GM19099 (cell line): Measurements from ENCODE around the gene F12.
A peak's percentile ranks its signal among the peaks of the same experiment; 100 is the strongest.

Experiments
- POLR2A ChIP-seq: IDR thresholded peaks from 3 replicates; pipeline ENCODE4 v1.6.1; 2011; ENCODE audit warnings: low read depth; ENCODE audit not compliant: insufficient read length; ENCODE audit errors: extremely low read depth

The F12 gene

GRCh38 chr5:177414481-177414880 is 5.1 kb upstream of the F12 start:
- no peak for TF ChIP-seq POLR2A

DNA sequence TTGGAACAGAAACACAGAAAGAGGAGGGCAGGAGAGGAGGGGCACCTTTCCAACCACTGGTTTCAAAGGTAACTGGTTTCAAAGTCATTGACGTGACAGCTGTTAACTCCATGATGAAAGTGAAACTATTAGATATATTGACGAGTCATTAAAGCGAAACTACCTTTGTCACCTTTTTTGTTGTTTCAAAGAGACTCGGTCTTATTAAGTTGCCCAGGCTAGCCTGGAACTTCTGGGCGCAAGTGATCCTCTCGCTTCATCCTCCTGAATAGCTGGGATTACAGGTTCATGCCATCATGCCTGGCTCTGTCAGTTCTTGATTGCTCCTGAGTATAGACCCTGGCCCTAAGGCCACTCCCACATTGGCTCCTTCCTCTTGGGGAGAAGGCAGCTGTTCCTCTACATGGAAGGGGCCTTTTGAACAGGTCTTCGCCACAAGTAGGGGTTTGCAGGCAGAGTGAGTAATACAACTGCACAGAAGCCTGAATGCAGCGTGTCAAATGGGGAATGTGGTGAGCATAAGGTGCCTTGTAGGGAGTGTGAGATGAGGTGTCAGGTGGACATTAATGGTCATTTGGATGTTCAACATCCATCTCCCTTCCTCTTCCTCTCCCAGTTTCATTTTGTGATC is 3.4 kb upstream of the F12 start:
- peak; percentile 13 for TF ChIP-seq POLR2A

DNA sequence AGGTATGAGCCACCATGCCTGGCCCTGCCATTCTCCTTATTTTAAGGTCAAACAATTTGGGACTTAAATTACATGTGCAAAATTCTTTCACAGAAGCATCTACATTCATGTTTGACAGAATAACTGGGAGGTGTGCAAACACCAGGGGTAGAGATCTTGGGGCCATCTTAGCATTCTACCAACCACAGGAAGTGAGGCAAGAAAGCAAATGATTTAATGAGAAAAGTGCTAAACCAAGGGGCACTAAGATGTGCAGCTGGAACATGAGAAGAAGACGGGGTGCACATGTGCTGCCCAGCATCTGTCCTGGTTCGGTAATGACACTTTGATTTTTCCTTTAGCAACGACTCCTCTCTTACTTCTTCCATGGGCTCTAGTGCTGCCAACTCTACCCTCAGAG is 1.2 kb upstream of the F12 start:
- no peak for TF ChIP-seq POLR2A

GRCh38 chr5:177405805-177406204 is 3.6 kb downstream of the F12 start:
- TF ChIP-seq POLR2A: no peak

GRCh38 chr5:177405312-177405711 is 4.1 kb downstream of the F12 start:
- TF ChIP-seq POLR2A: no peak

- no peak for TF ChIP-seq POLR2A
These were observed 4.7 kb downstream of the F12 start for GRCh38 chr5:177404641-177405179.

- peak; percentile 49 for TF ChIP-seq POLR2A
These were observed 5.3 kb downstream of the F12 start for GRCh38 chr5:177403792-177404640.

DNA sequence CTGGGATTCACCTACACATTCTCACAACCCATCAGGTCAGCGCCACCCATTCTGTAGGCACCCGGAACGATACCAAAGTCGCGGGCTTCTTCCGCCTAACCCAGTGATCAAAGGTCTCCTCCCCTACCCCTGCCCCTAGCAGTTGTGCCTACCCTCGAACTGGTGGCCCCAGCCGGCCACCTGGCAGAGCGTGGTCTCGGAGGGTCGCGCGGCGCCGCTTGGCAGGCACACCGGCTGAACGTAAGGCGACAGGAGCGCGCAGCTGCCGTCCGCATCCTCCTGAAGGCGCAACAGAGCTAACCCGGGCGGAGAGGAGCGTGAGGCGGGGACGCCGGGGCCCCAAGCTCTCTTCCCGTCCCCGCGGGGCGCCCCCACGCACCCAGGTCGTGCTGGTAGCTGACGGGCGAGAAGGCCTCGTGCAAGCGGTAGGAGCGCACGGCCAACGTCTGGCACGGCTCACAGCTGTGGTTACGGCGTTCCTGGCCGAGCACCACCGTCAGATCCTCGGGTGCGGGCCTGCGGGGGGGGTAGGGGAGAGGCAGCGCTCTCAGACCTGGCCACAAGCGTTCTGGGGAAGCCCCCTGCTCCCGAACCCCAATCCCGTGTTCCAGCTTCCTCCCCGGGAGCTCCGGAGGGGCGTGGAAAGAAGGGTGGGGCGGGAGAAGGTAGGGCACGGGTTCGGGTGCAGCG is 6.1 kb downstream of the F12 start:
- no peak for TF ChIP-seq POLR2A

DNA sequence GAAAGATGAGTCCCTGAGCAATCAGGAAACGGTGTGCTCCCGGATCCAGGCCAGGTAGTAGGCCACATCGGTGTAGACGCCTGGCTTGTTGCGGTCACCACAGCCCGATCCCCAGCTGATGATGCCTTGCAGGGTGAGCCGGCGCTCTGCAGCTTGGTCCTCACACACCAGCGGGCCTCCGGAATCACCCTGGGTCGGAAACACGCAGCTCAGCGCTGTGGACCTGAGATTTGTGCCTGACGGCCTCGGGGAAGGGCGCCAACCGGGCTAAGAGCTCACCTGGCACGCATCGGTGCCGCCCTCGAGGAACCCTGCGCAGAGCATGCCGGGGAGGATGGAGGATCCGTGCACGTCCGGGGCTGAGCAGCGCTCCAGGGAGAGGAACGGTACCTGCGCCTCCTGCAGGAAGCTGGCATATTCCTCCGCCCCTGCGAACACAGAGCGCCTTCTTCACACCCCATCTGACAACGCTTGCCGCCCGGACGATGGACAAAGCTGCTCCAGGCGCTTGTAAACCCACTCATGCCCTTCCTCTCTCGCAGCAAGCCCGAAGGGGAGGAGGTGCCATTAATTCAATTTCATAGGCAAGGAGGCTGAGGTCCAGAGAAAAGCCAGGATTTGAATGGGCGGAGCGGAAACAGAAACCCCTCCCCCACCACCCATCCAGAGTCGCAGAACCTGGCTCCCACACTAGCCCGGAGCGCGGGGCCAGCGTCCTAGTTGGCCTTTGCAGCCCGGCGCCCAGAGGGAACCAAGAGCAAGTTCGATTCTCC is 6.9 kb downstream of the F12 start:
- no peak for TF ChIP-seq POLR2A

- no peak for TF ChIP-seq POLR2A
These were observed 9.1 kb downstream of the F12 start, which contains the start of gene PFN3 for GRCh38 chr5:177399997-177400868. Gene PFN3, minus strand, starts transcription at chr5:177400661. Its CDS starts 85 bp downstream, at chr5:177400576.

- TF ChIP-seq POLR2A: no peak
These were observed 11.4 kb downstream of the F12 start for GRCh38 chr5:177397875-177398390.

GRCh38 chr5:177396807-177397206 is 12.6 kb downstream of the F12 start:
- TF ChIP-seq POLR2A: no peak

GRCh38 chr5:177396078-177396477 is 13.3 kb downstream of the F12 start:
- no peak for TF ChIP-seq POLR2A
